Measurements from ENCODE around the gene CYP27C1.

The CYP27C1 gene

GRCh38 chr2:127208313-127208712 is 11.8 kb downstream of the CYP27C1 start:
- no peak for TF ChIP-seq CTCF (IDR thresholded peaks at IDR 0.05; ENCODE audit: insufficient read depth, low read depth, low read length, missing control alignments)
- DNase-seq (ENCODE audit: low read depth), result no peak
- no peak overlapping the region for H3K4me3 ChIP-seq (ENCODE audit: low read length)

- TF ChIP-seq CTCF (IDR thresholded peaks at IDR 0.05; ENCODE audit: insufficient read depth, low read depth, low read length, missing control alignments), result no peak
- no peak for DNase-seq (ENCODE audit: low read depth)
- no peak overlapping the region for H3K4me3 ChIP-seq (ENCODE audit: low read length)
Measured at GRCh38 chr2:127205218-127206125, 14.6 kb downstream of the CYP27C1 start.

GRCh38 chr2:127201452-127201851 is 18.6 kb downstream of the CYP27C1 start:
- H3K4me3 ChIP-seq (ENCODE audit: low read length), result no peak overlapping the region
- no peak for DNase-seq (ENCODE audit: low read depth)
- TF ChIP-seq CTCF (IDR thresholded peaks at IDR 0.05; ENCODE audit: insufficient read depth, low read depth, low read length, missing control alignments), result no peak

GRCh38 chr2:127200962-127201361 is 19.1 kb downstream of the CYP27C1 start:
- no peak overlapping the region for H3K4me3 ChIP-seq (ENCODE audit: low read length)
- no peak for TF ChIP-seq CTCF (IDR thresholded peaks at IDR 0.05; ENCODE audit: insufficient read depth, low read depth, low read length, missing control alignments)
- DNase-seq (ENCODE audit: low read depth), result no peak

- no peak for TF ChIP-seq CTCF (IDR thresholded peaks at IDR 0.05; ENCODE audit: insufficient read depth, low read depth, low read length, missing control alignments)
- no peak overlapping the region for H3K4me3 ChIP-seq (ENCODE audit: low read length)
- DNase-seq (ENCODE audit: low read depth), result no peak
Measured at GRCh38 chr2:127199223-127199622, 20.9 kb downstream of the CYP27C1 start.

- no peak overlapping the region for H3K4me3 ChIP-seq (ENCODE audit: low read length)
- TF ChIP-seq CTCF (IDR thresholded peaks at IDR 0.05; ENCODE audit: insufficient read depth, low read depth, low read length, missing control alignments), result peak; percentile 71
- peak; percentile 76 for DNase-seq (ENCODE audit: low read depth)
Measured at GRCh38 chr2:127197475-127198385, 22.4 kb downstream of the CYP27C1 start.

Measured in epithelial cell of esophagus (primary cell).